ENCODE results near the gene OLFML2A. TPM values are rescaled to one million over a fixed set of nuclear protein-coding genes. Genes with fewer than 3 reads are reported as not detected.
A peak's percentile ranks its signal among the peaks of the same experiment; 100 is the strongest.

The OLFML2A gene
- total RNA-seq, 1 donor from 2014 or later, result 148 TPM

- no peaks in the 10 kb centered on the region for H3K79me2 ChIP-seq (ENCODE audit: insufficient read depth, low read length)
- Mint-ChIP-seq H3K27me3 (ENCODE audit: low read depth, unreplicated experiment) (no peaks in the 10 kb centered on the region), H3K4me1 (ENCODE audit: low read depth, unreplicated experiment) (peaks cover 56% of the 10 kb centered on the region)
Measured at GRCh38 chr9:124760719-124761118, 16.2 kb upstream of the OLFML2A start.

DNA sequence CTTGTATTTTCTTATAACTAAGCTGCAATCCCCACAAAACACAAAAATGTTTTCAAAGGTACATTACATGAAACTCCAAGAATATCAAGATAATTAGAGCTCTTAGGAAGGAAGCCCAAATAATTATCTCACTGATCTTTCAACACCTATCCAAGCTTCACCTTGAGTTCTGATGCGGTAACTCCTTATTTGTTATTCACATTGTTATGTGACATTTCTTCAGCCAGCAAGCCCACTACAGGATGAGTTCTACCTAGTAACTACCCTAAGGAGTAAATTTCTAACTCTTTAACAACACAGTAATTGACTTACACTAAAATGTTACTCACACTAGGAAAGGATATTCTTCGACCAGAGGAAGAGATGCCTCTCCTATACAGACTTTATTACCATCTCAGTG is 15.7 kb upstream of the OLFML2A start:
- no peak overlapping the region for H2AFZ ChIP-seq (ENCODE audit: low read depth, low read length)
- Mint-ChIP-seq H3K36me3 (ENCODE audit: low read depth, unreplicated experiment) (peaks cover 2% of the 10 kb centered on the region), H3K27ac (ENCODE audit: unreplicated experiment) (peak overlapping the region; percentile 75), H3K9me3 (ENCODE audit: unreplicated experiment) (no peaks in the 10 kb centered on the region), H3K4me1 (ENCODE audit: low read depth, unreplicated experiment) (peaks cover 57% of the 10 kb centered on the region), H3K27me3 (ENCODE audit: low read depth, unreplicated experiment) (no peaks in the 10 kb centered on the region), H3K4me3 (ENCODE audit: unreplicated experiment) (peak overlapping the region; percentile 15)
- H3K4me3 ChIP-seq (ENCODE audit: insufficient read depth, low read depth, low read length), result no peak overlapping the region
- H3K9ac ChIP-seq (ENCODE audit: low read length), result no peak overlapping the region
- no peaks in the 10 kb centered on the region for H3K4me1 ChIP-seq (ENCODE audit: insufficient read depth, low read length)
- H4K20me1 ChIP-seq (ENCODE audit: insufficient read depth, low read length), result no peaks in the 10 kb centered on the region
- no peaks in the 10 kb centered on the region for H3K79me2 ChIP-seq (ENCODE audit: insufficient read depth, low read length)
- TF ChIP-seq, protein P1, sequence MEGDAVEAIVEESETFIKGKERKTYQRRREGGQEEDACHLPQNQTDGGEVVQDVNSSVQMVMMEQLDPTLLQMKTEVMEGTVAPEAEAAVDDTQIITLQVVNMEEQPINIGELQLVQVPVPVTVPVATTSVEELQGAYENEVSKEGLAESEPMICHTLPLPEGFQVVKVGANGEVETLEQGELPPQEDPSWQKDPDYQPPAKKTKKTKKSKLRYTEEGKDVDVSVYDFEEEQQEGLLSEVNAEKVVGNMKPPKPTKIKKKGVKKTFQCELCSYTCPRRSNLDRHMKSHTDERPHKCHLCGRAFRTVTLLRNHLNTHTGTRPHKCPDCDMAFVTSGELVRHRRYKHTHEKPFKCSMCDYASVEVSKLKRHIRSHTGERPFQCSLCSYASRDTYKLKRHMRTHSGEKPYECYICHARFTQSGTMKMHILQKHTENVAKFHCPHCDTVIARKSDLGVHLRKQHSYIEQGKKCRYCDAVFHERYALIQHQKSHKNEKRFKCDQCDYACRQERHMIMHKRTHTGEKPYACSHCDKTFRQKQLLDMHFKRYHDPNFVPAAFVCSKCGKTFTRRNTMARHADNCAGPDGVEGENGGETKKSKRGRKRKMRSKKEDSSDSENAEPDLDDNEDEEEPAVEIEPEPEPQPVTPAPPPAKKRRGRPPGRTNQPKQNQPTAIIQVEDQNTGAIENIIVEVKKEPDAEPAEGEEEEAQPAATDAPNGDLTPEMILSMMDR (IDR thresholded peaks at IDR 0.05; ENCODE audit: insufficient read depth, low read depth, low read length), result no peak
- TF ChIP-seq EZH2 (IDR thresholded peaks at IDR 0.05; ENCODE audit: insufficient read depth, low read length), result no peak
- H3K27ac ChIP-seq (ENCODE audit: low read depth, low read length), result no peak overlapping the region
- no peak overlapping the region for H3K4me2 ChIP-seq (ENCODE audit: low read length)
- H3K27me3 ChIP-seq (ENCODE audit: insufficient read depth, low read length), result peaks cover 13% of the 10 kb centered on the region
- H3K36me3 ChIP-seq (ENCODE audit: insufficient read depth, low read length), result no peaks in the 10 kb centered on the region
- FAIRE-seq (no peak), DNase-seq (ENCODE audit: low read depth) (no peak)
- no peaks in the 10 kb centered on the region for H3K9me3 ChIP-seq (ENCODE audit: insufficient read depth, low read depth, low read length)

More at GRCh38 chr9:124760719-124761118, 16.2 kb upstream of the OLFML2A start:
- H2AFZ ChIP-seq (ENCODE audit: low read depth, low read length), result no peak overlapping the region
- H3K4me3 ChIP-seq (ENCODE audit: insufficient read depth, low read depth, low read length), result no peak overlapping the region
- no peak overlapping the region for H3K4me2 ChIP-seq (ENCODE audit: low read length)
- H3K36me3 ChIP-seq (ENCODE audit: insufficient read depth, low read length), result no peaks in the 10 kb centered on the region
- no peak for TF ChIP-seq EZH2 (IDR thresholded peaks at IDR 0.05; ENCODE audit: insufficient read depth, low read length)
- TF ChIP-seq, protein P1 (IDR thresholded peaks at IDR 0.05; ENCODE audit: insufficient read depth, low read depth, low read length), result no peak
- FAIRE-seq (no peak), DNase-seq (ENCODE audit: low read depth) (no peak)
- no peak overlapping the region for H3K27ac ChIP-seq (ENCODE audit: low read depth, low read length)
- no peaks in the 10 kb centered on the region for H3K4me1 ChIP-seq (ENCODE audit: insufficient read depth, low read length)
- H3K4me3 Mint-ChIP-seq (ENCODE audit: unreplicated experiment), result no peak overlapping the region
- no peaks in the 10 kb centered on the region for H4K20me1 ChIP-seq (ENCODE audit: insufficient read depth, low read length)
- H3K9me3 ChIP-seq (ENCODE audit: insufficient read depth, low read depth, low read length), result no peaks in the 10 kb centered on the region
- no peak overlapping the region for H3K9ac ChIP-seq (ENCODE audit: low read length)
- no peak overlapping the region for H3K27ac Mint-ChIP-seq (ENCODE audit: unreplicated experiment)
- peaks cover 2% of the 10 kb centered on the region for H3K36me3 Mint-ChIP-seq (ENCODE audit: low read depth, unreplicated experiment)
- no peaks in the 10 kb centered on the region for H3K9me3 Mint-ChIP-seq (ENCODE audit: unreplicated experiment)
- H3K27me3 ChIP-seq (ENCODE audit: insufficient read depth, low read length), result peaks cover 8% of the 10 kb centered on the region

DNA sequence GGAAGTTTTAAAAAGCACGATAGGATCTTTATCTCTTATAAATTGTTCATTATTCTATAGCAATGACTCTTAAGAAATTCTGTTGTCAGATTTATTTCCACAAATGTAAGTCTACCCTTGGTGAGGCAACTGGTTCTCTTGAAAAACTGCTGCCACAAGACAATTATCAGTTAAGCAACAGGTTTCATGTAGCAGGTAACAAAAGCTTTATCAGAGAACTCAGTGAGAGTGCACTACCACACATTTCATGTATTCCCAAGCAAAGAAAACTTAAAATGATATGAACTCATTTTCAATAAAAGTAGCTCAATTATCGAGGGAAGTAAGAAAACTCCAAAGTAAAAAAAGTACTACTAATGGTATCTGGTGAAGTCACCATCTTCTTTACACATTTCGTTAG is 15.2 kb upstream of the OLFML2A start:
- TF ChIP-seq EZH2 (IDR thresholded peaks at IDR 0.05; ENCODE audit: insufficient read depth, low read length), result no peak
- TF ChIP-seq, protein P1 (IDR thresholded peaks at IDR 0.05; ENCODE audit: insufficient read depth, low read depth, low read length), result no peak
- Histone ChIP-seq H2AFZ (ENCODE audit: low read depth, low read length) (no peak overlapping the region), H3K9ac (ENCODE audit: low read length) (no peak overlapping the region), H3K79me2 (ENCODE audit: insufficient read depth, low read length) (no peaks in the 10 kb centered on the region), H3K4me2 (ENCODE audit: low read length) (no peak overlapping the region), H4K20me1 (ENCODE audit: insufficient read depth, low read length) (no peaks in the 10 kb centered on the region), H3K36me3 (ENCODE audit: insufficient read depth, low read length) (no peaks in the 10 kb centered on the region), H3K9me3 (ENCODE audit: insufficient read depth, low read depth, low read length) (no peaks in the 10 kb centered on the region), H3K4me3 (ENCODE audit: insufficient read depth, low read depth, low read length) (no peak overlapping the region), H3K4me1 (ENCODE audit: insufficient read depth, low read length) (no peaks in the 10 kb centered on the region), H3K27me3 (ENCODE audit: insufficient read depth, low read length) (peaks cover 15% of the 10 kb centered on the region), H3K27ac (ENCODE audit: low read depth, low read length) (no peak overlapping the region)
- H3K4me3 Mint-ChIP-seq (ENCODE audit: unreplicated experiment), result no peak overlapping the region
- H3K9me3 Mint-ChIP-seq (ENCODE audit: unreplicated experiment), result no peaks in the 10 kb centered on the region
- no peak overlapping the region for H3K27ac Mint-ChIP-seq (ENCODE audit: unreplicated experiment)
- peaks cover 2% of the 10 kb centered on the region for H3K36me3 Mint-ChIP-seq (ENCODE audit: low read depth, unreplicated experiment)
- DNase-seq (ENCODE audit: low read depth) (no peak), FAIRE-seq (no peak)
- H3K27me3 Mint-ChIP-seq (ENCODE audit: low read depth, unreplicated experiment), result no peaks in the 10 kb centered on the region
- H3K4me1 Mint-ChIP-seq (ENCODE audit: low read depth, unreplicated experiment), result peaks cover 57% of the 10 kb centered on the region
